ENCODE results near the gene PLVAP.
A peak's percentile ranks its signal among the peaks of the same experiment; 100 is the strongest.

The PLVAP gene

GRCh38 chr19:17333611-17334413 lies 43.3 kb downstream of the PLVAP start:
- DNase-seq: peak in 1 of 2 experiments; percentile 13

- DNase-seq: peak in 1 of 2 experiments; percentile 50
These were observed 44.2 kb downstream of the PLVAP start for GRCh38 chr19:17332677-17333581.

GRCh38 chr19:17332360-17332676 lies 44.8 kb downstream of the PLVAP start:
- DNase-seq: no peak

- DNase-seq: no peak
These were observed 46.0 kb downstream of the PLVAP start for GRCh38 chr19:17331045-17331558.

- no peak for DNase-seq
These were observed 46.7 kb downstream of the PLVAP start for GRCh38 chr19:17330262-17331044.

GRCh38 chr19:17329366-17330261 lies 47.5 kb downstream of the PLVAP start:
- no peak for DNase-seq

- no peak for DNase-seq
These were observed 48.4 kb downstream of the PLVAP start for GRCh38 chr19:17328517-17329365.

GRCh38 chr19:17327654-17328516 lies 49.3 kb downstream of the PLVAP start:
- no peak for DNase-seq

- no peak for DNase-seq
These were observed 50.0 kb downstream of the PLVAP start for GRCh38 chr19:17327068-17327653.

GRCh38 chr19:17326595-17326966 lies 50.6 kb downstream of the PLVAP start:
- no peak for DNase-seq

GRCh38 chr19:17325881-17326594 lies 51.1 kb downstream of the PLVAP start:
- DNase-seq: no peak

GRCh38 chr19:17325133-17325532 lies 52.0 kb downstream of the PLVAP start:
- no peak for DNase-seq

GRCh38 chr19:17324357-17325114 lies 52.6 kb downstream of the PLVAP start:
- DNase-seq: no peak

GRCh38 chr19:17323964-17324332 lies 53.2 kb downstream of the PLVAP start:
- no peak for DNase-seq

- DNase-seq: no peak
These were observed 53.7 kb downstream of the PLVAP start for GRCh38 chr19:17323300-17323963.

GRCh38 chr19:17322854-17323253 lies 54.3 kb downstream of the PLVAP start:
- DNase-seq: no peak

GRCh38 chr19:17321655-17322489 lies 55.3 kb downstream of the PLVAP start:
- DNase-seq: no peak

Data from SW 1271 (cell line).